Fibroblast of the aortic adventitia (primary cell): ENCODE results near the gene FNDC4. TPM values are rescaled to one million over a fixed set of nuclear protein-coding genes. Genes with fewer than 3 reads are reported as not detected.

Experiments
- DNase-seq: peaks from one replicate; pipeline ENCODE4 v3.0.0-alpha.2; 2010; ENCODE audit warnings: low read depth
- H3K4me3 ChIP-seq: 2 replicates; pipeline ENCODE4 v1.5.1; 2011; ENCODE audit warnings: low read depth, mild to moderate bottlenecking, control low read depth, low read length, moderate library complexity
- CTCF ChIP-seq: IDR thresholded peaks from 2 replicates; pipeline ENCODE4 v1.5.1; 2011; ENCODE audit warnings: mild to moderate bottlenecking, low read length, control low read depth, inconsistent platforms; ENCODE audit not compliant: insufficient read depth
- total RNA-seq: library from RNA; depleted of rRNA; stranded (reverse); fragments of >200 nt; gene quantifications from 2 replicates; pipeline ENCODE4 v1.2.3, GENCODE V29; 2012; ENCODE audit warnings: low replicate concordance

Gene FNDC4
- total RNA-seq, 1 donor: 45.8 TPM

GRCh38 chr2:27471961-27472360, 23.0 kb downstream of the FNDC4 start:
- no peak for DNase-seq
- H3K4me3 ChIP-seq: no peak overlapping the region
- no peak for TF ChIP-seq CTCF

DNA sequence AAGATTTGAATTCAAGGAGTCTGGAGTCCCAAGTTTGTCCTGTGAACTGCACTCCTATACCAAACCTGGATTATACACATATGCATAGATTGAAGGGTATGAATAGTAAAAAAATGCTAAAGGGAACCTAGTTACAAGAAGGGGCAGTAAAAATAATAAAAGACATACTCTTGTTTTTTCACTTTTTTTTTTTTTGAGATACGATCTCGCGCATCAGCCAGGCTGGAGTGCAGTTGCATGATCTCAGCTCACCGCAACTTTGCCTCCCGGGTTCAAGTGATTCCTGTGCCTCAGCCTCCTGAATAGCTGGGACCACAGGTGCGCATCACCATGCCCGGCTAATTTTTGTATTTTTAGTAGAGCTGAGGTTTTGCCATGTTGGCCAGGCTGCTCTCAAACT, 30.6 kb downstream of the FNDC4 start:
- H3K4me3 ChIP-seq: no peak overlapping the region
- no peak for DNase-seq
- TF ChIP-seq CTCF: no peak

- no peak overlapping the region for H3K4me3 ChIP-seq
- DNase-seq: no peak
- TF ChIP-seq CTCF: no peak
Measured at GRCh38 chr2:27461118-27461517, 33.9 kb downstream of the FNDC4 start.

GRCh38 chr2:27453968-27454367, 41.0 kb downstream of the FNDC4 start:
- TF ChIP-seq CTCF: no peak
- no peak overlapping the region for H3K4me3 ChIP-seq
- DNase-seq: no peak

DNA sequence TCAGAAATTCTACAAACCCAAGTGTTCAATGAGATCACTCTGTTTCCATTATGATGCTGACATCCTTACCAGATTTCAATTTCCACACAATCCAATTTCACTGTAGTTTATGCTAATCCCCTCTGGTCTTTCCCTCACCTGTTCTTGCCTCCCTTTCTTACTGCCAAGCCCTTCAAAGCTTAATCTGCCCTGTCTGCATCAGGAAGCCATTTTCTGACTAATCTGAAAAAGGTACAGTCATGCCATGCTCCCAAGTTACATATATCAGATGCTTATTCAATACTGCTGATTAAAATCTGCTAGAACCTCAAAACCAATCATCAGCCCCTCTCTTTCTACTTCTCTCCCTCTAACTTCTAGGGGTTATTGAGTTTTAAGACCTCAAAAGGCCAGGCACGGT, 43.9 kb downstream of the FNDC4 start:
- no peak for DNase-seq
- no peak for TF ChIP-seq CTCF
- no peak overlapping the region for H3K4me3 ChIP-seq

DNA sequence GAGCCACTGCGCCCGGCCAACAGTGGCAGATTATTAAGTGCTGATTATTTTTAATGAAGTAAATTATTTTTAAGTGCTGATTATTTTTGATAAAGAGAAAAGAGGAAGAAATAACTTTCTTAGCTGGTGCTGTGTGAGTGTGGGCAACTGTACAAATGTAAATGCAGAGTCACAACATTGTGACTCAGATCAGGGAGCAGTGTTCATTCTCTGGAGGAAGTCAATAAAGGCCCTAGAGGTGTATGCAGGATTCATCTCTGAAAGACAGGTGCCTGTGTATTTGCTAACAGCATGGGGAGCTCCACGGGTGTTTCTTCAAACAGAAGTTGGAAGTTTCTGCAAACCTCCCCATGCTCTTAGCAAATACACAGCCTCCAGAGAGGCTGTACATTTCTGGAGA, 46.6 kb downstream of the FNDC4 start:
- TF ChIP-seq CTCF: no peak
- DNase-seq: no peak
- H3K4me3 ChIP-seq: no peak overlapping the region

- no peak for TF ChIP-seq CTCF
- no peak overlapping the region for H3K4me3 ChIP-seq
- no peak for DNase-seq
Measured at GRCh38 chr2:27446057-27446456, 48.9 kb downstream of the FNDC4 start.
